Right atrium auricular region (tissue), 2 donors: ENCODE measurements around the gene HSPG2. TPM values are rescaled to one million over a fixed set of nuclear protein-coding genes. Genes with fewer than 3 reads are reported as not detected.

ENCODE experiments used
- DNase-seq: peaks from one replicate; pipeline ENCODE4 v3.0.0-alpha.2; 2019; ENCODE audit warnings: low spot score
- H3K27ac ChIP-seq, 2 donors: fragments of 200-600 bp; sonication (generic); 1 replicate in 1 of 2; 2 replicates in 1 of 2; pipeline ENCODE4 v1.5.1; 2016 to 2019
- H3K27me3 ChIP-seq, 2 donors: fragments of 200-600 bp; sonication (generic); one replicate each; pipeline versions ENCODE4 v1.5.1 to v1.6.0; 2017 to 2019
- H3K36me3 ChIP-seq: fragments of 200-600 bp; sonication (generic); one replicate; pipeline ENCODE4 v1.5.1; 2016
- H3K4me1 ChIP-seq, 2 donors: fragments of 200-600 bp; sonication (generic); one replicate each; pipeline versions ENCODE4 v1.5.1 to v1.6.0; 2017 to 2019
- H3K4me3 ChIP-seq, 2 donors: fragments of 200-600 bp; sonication (generic); 1 replicate in 1 of 2; 2 replicates in 1 of 2; pipeline ENCODE4 v1.5.1; 2017 to 2019; ENCODE audit warnings: mild to moderate bottlenecking in 1 of 2, moderate library complexity in 1 of 2
- H3K9me3 ChIP-seq, 2 donors: fragments of 200-600 bp; sonication (generic); one replicate each; pipeline ENCODE4 v1.5.1; 2019
- CTCF ChIP-seq, 2 donors: fragments of 200-600 bp; sonication (generic); IDR thresholded peaks; one replicate each; pipeline ENCODE4 v1.5.1; 2019; ENCODE audit warnings: antibody characterized with exemption in 2 of 2
- total RNA-seq, 2 donors: library from RNA; depleted of rRNA; stranded (reverse); fragments of >200 nt; gene quantifications; one replicate each; pipeline ENCODE4 v1.1.0, GENCODE V29; 2016

HSPG2 gene
- total RNA-seq, 2 donors from 2014 or later = 424 to 557 TPM

- Histone ChIP-seq H3K27me3 (no peaks in the 10 kb centered on the region), H3K36me3 (peaks cover 100% of the 10 kb centered on the region), H3K27ac (no peak overlapping the region), H3K4me3 (no peak overlapping the region), H3K9me3 (no peaks in the 10 kb centered on the region), H3K4me1 (peaks cover 0 to 14% of the 10 kb centered on the region in 2 donors)
- TF ChIP-seq CTCF (IDR thresholded peaks at IDR 0.05) = no peak
- no peak for DNase-seq
These were observed 82.4 kb downstream of the HSPG2 start for GRCh38 chr1:21854751-21855131.

- no peak for DNase-seq
- Histone ChIP-seq H3K9me3 (no peaks in the 10 kb centered on the region), H3K4me1 (peaks cover 0 to 14% of the 10 kb centered on the region in 2 donors), H3K36me3 (peaks cover 100% of the 10 kb centered on the region), H3K27ac (no peak overlapping the region), H3K27me3 (no peaks in the 10 kb centered on the region), H3K4me3 (no peak overlapping the region)
- no peak for TF ChIP-seq CTCF (IDR thresholded peaks at IDR 0.05)
These were observed 82.9 kb downstream of the HSPG2 start for GRCh38 chr1:21854090-21854750.

- peaks cover 100% of the 10 kb centered on the region for H3K36me3 ChIP-seq
- DNase-seq = no peak
- no peak for TF ChIP-seq CTCF (IDR thresholded peaks at IDR 0.05)
These were observed 84.0 kb downstream of the HSPG2 start for GRCh38 chr1:21853131-21853427.

GRCh38 chr1:21852282-21853130, 84.6 kb downstream of the HSPG2 start:
- no peak for TF ChIP-seq CTCF (IDR thresholded peaks at IDR 0.05)

More at GRCh38 chr1:21853131-21853427, 84.0 kb downstream of the HSPG2 start:
- H3K27me3 ChIP-seq = no peaks in the 10 kb centered on the region
- no peak overlapping the region for H3K27ac ChIP-seq
- peaks cover 0 to 7% of the 10 kb centered on the region in 2 donors for H3K4me1 ChIP-seq
- no peak overlapping the region for H3K4me3 ChIP-seq
- H3K9me3 ChIP-seq = no peaks in the 10 kb centered on the region

GRCh38 chr1:21851430-21852250, 85.5 kb downstream of the HSPG2 start:
- Histone ChIP-seq H3K27me3 (no peaks in the 10 kb centered on the region), H3K9me3 (no peaks in the 10 kb centered on the region), H3K4me3 (no peak overlapping the region), H3K36me3 (peaks cover 100% of the 10 kb centered on the region), H3K4me1 (no peaks in the 10 kb centered on the region), H3K27ac (no peak overlapping the region)
- no peak for DNase-seq
- no peak for TF ChIP-seq CTCF (IDR thresholded peaks at IDR 0.05)

More at GRCh38 chr1:21852282-21853130, 84.6 kb downstream of the HSPG2 start:
- no peaks in the 10 kb centered on the region for H3K27me3 ChIP-seq
- H3K27ac ChIP-seq = no peak overlapping the region
- no peak overlapping the region for H3K4me3 ChIP-seq
- H3K36me3 ChIP-seq = peaks cover 100% of the 10 kb centered on the region
- DNase-seq = no peak
- peaks cover 0 to 1% of the 10 kb centered on the region in 2 donors for H3K4me1 ChIP-seq
- no peaks in the 10 kb centered on the region for H3K9me3 ChIP-seq
